WTC11 (cell line): ENCODE measurements around the gene MARCHF7. TPM values are rescaled to one million over a fixed set of nuclear protein-coding genes. Genes with fewer than 3 reads are reported as not detected.

Source experiments
- FOXJ3 ChIP-seq: sonication (generic); formaldehyde crosslinking; IDR thresholded peaks from 2 replicates; pipeline ENCODE4 v1.9.0; 2021; ENCODE audit warnings: missing genetic modification reagents, mild to moderate bottlenecking, borderline replicate concordance
- GTF2I ChIP-seq: fragments of 250-450 bp; sonication (Bioruptor Pico); conservative IDR thresholded peaks from 2 replicates; pipeline ENCODE4 v1.4.0; 2021; ENCODE audit warnings: mild to moderate bottlenecking
- PRRX2 ChIP-seq: fragments of 250-450 bp; sonication (Bioruptor Pico); IDR thresholded peaks from 2 replicates; pipeline ENCODE4 v1.8.0; 2021; ENCODE audit warnings: mild to moderate bottlenecking
- TP53 ChIP-seq: sonication (generic); formaldehyde crosslinking; IDR thresholded peaks from 2 replicates; pipeline ENCODE4 v1.8.1; 2023; ENCODE audit warnings: mild to moderate bottlenecking, missing genetic modification reagents
- total RNA-seq: library from RNA; stranded (reverse); gene quantifications from 3 replicates; pipeline ENCODE4 v1.2.3, GENCODE V29; 2021
- TF ChIP-seq, protein P1 (sequence below): sonication (generic); formaldehyde crosslinking; IDR thresholded peaks from 2 replicates; pipeline ENCODE4 v1.8.1; 2023; ENCODE audit warnings: mild to moderate bottlenecking, missing genetic modification reagents, moderate library complexity
- TF ChIP-seq, protein P2 (sequence below): fragments of 250-450 bp; sonication (Bioruptor Pico); IDR thresholded peaks from 2 replicates; pipeline ENCODE4 v1.9.0; 2021; ENCODE audit warnings: mild to moderate bottlenecking
- TF ChIP-seq, protein P3 (sequence below): sonication (generic); formaldehyde crosslinking; IDR thresholded peaks from 2 replicates; pipeline ENCODE4 v1.8.1; 2023; ENCODE audit warnings: mild to moderate bottlenecking, missing genetic modification reagents, moderate library complexity
- TF ChIP-seq, protein P4 (sequence below): sonication (generic); formaldehyde crosslinking; IDR thresholded peaks from 2 replicates; pipeline ENCODE4 v1.8.1; 2022; ENCODE audit warnings: low read depth, mild to moderate bottlenecking, moderate library complexity, missing genetic modification reagents, borderline replicate concordance
- TF ChIP-seq, protein P5 (sequence below): fragments of 250-450 bp; sonication (Bioruptor Pico); IDR thresholded peaks from 2 replicates; pipeline ENCODE4 v1.9.0; 2021; ENCODE audit warnings: mild to moderate bottlenecking, borderline replicate concordance
- TF ChIP-seq, protein P6 (sequence below): sonication (generic); formaldehyde crosslinking; IDR thresholded peaks from 2 replicates; pipeline ENCODE4 v1.8.1; 2022; ENCODE audit warnings: mild to moderate bottlenecking, missing genetic modification reagents, moderate library complexity, borderline replicate concordance
- TF ChIP-seq, protein P7 (sequence below): sonication (generic); formaldehyde crosslinking; IDR thresholded peaks from 2 replicates; pipeline ENCODE4 v1.8.1; 2023; ENCODE audit warnings: mild to moderate bottlenecking, missing genetic modification reagents, borderline replicate concordance
- TF ChIP-seq, protein P8 (sequence below): sonication (generic); formaldehyde crosslinking; IDR thresholded peaks from 2 replicates; pipeline ENCODE4 v1.8.0; 2023; ENCODE audit warnings: missing genetic modification reagents
- TF ChIP-seq, protein P9 (sequence below): fragments of 200-600 bp; IDR thresholded peaks from 2 replicates; pipeline ENCODE4 v1.8.0; 2022; ENCODE audit warnings: antibody characterized with exemption
- TF ChIP-seq, protein P10 (sequence below): sonication (generic); formaldehyde crosslinking; IDR thresholded peaks from 2 replicates; pipeline ENCODE4 v1.8.0; 2022; ENCODE audit warnings: mild to moderate bottlenecking, missing genetic modification reagents

MARCHF7 gene
- total RNA-seq, 1 experiment from 2014 or later: 84.0 TPM

DNA sequence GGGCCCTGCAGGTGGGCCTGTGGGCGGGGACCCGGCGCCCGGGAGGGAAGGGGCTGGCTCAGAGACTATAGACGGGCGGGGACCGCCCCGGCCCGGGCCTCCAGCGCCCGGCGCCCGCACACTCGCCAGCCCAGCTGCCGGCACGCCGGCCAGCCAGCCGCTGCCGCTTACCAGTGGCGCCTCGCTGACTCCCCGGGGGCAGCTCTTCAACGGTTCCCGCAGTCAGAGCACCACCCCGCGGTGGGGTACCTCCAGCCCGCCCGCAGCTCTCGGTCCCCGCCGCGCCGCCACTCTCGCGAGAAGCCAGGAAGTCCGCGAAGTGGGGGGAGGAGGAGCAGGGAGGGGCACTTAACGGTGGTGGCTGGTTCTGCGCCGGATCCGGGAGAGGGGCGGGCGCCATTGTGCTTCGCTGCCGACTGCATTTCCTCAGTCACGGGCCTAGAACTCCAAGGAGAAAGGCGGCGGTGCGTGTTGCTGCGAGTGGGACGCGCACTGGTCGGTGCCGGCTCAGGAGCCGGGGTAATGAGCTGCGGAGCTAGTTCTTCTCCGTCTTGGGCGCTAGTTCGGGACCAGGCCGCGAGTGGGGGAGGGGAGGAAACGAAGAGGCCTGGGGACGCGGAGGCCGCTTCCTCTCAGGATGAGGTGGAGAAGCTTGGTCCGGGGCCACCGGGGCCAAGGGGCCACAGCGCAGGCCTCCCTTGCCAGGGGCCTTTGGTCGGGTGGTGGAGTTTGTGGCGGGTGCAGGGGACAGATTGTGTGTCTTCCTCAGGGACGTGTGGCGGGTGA lies at the start of gene MARCHF7 (continued):
- TF ChIP-seq, protein P1, sequence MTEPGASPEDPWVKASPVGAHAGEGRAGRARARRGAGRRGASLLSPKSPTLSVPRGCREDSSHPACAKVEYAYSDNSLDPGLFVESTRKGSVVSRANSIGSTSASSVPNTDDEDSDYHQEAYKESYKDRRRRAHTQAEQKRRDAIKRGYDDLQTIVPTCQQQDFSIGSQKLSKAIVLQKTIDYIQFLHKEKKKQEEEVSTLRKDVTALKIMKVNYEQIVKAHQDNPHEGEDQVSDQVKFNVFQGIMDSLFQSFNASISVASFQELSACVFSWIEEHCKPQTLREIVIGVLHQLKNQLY (CRISPR knock-in tag): no peak; the same call in 1 of the 2 replicates
- TF ChIP-seq, protein P2, sequence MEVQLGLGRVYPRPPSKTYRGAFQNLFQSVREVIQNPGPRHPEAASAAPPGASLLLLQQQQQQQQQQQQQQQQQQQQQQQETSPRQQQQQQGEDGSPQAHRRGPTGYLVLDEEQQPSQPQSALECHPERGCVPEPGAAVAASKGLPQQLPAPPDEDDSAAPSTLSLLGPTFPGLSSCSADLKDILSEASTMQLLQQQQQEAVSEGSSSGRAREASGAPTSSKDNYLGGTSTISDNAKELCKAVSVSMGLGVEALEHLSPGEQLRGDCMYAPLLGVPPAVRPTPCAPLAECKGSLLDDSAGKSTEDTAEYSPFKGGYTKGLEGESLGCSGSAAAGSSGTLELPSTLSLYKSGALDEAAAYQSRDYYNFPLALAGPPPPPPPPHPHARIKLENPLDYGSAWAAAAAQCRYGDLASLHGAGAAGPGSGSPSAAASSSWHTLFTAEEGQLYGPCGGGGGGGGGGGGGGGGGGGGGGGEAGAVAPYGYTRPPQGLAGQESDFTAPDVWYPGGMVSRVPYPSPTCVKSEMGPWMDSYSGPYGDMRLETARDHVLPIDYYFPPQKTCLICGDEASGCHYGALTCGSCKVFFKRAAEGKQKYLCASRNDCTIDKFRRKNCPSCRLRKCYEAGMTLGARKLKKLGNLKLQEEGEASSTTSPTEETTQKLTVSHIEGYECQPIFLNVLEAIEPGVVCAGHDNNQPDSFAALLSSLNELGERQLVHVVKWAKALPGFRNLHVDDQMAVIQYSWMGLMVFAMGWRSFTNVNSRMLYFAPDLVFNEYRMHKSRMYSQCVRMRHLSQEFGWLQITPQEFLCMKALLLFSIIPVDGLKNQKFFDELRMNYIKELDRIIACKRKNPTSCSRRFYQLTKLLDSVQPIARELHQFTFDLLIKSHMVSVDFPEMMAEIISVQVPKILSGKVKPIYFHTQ (CRISPR knock-in tag): no peak
- TF ChIP-seq, protein P3, sequence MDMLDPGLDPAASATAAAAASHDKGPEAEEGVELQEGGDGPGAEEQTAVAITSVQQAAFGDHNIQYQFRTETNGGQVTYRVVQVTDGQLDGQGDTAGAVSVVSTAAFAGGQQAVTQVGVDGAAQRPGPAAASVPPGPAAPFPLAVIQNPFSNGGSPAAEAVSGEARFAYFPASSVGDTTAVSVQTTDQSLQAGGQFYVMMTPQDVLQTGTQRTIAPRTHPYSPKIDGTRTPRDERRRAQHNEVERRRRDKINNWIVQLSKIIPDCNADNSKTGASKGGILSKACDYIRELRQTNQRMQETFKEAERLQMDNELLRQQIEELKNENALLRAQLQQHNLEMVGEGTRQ (CRISPR knock-in tag): 0 out of 2 replicates have a peak, but pooled peaks have one; percentile 43
- TF ChIP-seq GTF2I (CRISPR knock-in tag) (no peak), TP53 (CRISPR knock-in tag) (no peak), FOXJ3 (CRISPR knock-in tag) (no peak), PRRX2 (CRISPR knock-in tag) (0 out of 2 replicates have a peak, but pooled peaks have one; percentile 69)
- TF ChIP-seq, protein P4, sequence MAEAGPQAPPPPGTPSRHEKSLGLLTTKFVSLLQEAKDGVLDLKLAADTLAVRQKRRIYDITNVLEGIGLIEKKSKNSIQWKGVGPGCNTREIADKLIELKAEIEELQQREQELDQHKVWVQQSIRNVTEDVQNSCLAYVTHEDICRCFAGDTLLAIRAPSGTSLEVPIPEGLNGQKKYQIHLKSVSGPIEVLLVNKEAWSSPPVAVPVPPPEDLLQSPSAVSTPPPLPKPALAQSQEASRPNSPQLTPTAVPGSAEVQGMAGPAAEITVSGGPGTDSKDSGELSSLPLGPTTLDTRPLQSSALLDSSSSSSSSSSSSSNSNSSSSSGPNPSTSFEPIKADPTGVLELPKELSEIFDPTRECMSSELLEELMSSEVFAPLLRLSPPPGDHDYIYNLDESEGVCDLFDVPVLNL (CRISPR knock-in tag): no peak
- TF ChIP-seq, protein P5, sequence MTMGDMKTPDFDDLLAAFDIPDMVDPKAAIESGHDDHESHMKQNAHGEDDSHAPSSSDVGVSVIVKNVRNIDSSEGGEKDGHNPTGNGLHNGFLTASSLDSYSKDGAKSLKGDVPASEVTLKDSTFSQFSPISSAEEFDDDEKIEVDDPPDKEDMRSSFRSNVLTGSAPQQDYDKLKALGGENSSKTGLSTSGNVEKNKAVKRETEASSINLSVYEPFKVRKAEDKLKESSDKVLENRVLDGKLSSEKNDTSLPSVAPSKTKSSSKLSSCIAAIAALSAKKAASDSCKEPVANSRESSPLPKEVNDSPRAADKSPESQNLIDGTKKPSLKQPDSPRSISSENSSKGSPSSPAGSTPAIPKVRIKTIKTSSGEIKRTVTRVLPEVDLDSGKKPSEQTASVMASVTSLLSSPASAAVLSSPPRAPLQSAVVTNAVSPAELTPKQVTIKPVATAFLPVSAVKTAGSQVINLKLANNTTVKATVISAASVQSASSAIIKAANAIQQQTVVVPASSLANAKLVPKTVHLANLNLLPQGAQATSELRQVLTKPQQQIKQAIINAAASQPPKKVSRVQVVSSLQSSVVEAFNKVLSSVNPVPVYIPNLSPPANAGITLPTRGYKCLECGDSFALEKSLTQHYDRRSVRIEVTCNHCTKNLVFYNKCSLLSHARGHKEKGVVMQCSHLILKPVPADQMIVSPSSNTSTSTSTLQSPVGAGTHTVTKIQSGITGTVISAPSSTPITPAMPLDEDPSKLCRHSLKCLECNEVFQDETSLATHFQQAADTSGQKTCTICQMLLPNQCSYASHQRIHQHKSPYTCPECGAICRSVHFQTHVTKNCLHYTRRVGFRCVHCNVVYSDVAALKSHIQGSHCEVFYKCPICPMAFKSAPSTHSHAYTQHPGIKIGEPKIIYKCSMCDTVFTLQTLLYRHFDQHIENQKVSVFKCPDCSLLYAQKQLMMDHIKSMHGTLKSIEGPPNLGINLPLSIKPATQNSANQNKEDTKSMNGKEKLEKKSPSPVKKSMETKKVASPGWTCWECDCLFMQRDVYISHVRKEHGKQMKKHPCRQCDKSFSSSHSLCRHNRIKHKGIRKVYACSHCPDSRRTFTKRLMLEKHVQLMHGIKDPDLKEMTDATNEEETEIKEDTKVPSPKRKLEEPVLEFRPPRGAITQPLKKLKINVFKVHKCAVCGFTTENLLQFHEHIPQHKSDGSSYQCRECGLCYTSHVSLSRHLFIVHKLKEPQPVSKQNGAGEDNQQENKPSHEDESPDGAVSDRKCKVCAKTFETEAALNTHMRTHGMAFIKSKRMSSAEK (CRISPR knock-in tag): no peak
- TF ChIP-seq, protein P6, sequence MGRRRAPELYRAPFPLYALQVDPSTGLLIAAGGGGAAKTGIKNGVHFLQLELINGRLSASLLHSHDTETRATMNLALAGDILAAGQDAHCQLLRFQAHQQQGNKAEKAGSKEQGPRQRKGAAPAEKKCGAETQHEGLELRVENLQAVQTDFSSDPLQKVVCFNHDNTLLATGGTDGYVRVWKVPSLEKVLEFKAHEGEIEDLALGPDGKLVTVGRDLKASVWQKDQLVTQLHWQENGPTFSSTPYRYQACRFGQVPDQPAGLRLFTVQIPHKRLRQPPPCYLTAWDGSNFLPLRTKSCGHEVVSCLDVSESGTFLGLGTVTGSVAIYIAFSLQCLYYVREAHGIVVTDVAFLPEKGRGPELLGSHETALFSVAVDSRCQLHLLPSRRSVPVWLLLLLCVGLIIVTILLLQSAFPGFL (CRISPR knock-in tag): peak; percentile 69; the same call in 1 of the 2 replicates
- TF ChIP-seq, protein P7, sequence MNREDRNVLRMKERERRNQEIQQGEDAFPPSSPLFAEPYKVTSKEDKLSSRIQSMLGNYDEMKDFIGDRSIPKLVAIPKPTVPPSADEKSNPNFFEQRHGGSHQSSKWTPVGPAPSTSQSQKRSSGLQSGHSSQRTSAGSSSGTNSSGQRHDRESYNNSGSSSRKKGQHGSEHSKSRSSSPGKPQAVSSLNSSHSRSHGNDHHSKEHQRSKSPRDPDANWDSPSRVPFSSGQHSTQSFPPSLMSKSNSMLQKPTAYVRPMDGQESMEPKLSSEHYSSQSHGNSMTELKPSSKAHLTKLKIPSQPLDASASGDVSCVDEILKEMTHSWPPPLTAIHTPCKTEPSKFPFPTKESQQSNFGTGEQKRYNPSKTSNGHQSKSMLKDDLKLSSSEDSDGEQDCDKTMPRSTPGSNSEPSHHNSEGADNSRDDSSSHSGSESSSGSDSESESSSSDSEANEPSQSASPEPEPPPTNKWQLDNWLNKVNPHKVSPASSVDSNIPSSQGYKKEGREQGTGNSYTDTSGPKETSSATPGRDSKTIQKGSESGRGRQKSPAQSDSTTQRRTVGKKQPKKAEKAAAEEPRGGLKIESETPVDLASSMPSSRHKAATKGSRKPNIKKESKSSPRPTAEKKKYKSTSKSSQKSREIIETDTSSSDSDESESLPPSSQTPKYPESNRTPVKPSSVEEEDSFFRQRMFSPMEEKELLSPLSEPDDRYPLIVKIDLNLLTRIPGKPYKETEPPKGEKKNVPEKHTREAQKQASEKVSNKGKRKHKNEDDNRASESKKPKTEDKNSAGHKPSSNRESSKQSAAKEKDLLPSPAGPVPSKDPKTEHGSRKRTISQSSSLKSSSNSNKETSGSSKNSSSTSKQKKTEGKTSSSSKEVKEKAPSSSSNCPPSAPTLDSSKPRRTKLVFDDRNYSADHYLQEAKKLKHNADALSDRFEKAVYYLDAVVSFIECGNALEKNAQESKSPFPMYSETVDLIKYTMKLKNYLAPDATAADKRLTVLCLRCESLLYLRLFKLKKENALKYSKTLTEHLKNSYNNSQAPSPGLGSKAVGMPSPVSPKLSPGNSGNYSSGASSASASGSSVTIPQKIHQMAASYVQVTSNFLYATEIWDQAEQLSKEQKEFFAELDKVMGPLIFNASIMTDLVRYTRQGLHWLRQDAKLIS (CRISPR knock-in tag): peak; percentile 92; the same call in 1 of the 2 replicates
- TF ChIP-seq, protein P8, sequence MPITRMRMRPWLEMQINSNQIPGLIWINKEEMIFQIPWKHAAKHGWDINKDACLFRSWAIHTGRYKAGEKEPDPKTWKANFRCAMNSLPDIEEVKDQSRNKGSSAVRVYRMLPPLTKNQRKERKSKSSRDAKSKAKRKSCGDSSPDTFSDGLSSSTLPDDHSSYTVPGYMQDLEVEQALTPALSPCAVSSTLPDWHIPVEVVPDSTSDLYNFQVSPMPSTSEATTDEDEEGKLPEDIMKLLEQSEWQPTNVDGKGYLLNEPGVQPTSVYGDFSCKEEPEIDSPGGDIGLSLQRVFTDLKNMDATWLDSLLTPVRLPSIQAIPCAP (CRISPR knock-in tag): no peak
- TF ChIP-seq, protein P9, sequence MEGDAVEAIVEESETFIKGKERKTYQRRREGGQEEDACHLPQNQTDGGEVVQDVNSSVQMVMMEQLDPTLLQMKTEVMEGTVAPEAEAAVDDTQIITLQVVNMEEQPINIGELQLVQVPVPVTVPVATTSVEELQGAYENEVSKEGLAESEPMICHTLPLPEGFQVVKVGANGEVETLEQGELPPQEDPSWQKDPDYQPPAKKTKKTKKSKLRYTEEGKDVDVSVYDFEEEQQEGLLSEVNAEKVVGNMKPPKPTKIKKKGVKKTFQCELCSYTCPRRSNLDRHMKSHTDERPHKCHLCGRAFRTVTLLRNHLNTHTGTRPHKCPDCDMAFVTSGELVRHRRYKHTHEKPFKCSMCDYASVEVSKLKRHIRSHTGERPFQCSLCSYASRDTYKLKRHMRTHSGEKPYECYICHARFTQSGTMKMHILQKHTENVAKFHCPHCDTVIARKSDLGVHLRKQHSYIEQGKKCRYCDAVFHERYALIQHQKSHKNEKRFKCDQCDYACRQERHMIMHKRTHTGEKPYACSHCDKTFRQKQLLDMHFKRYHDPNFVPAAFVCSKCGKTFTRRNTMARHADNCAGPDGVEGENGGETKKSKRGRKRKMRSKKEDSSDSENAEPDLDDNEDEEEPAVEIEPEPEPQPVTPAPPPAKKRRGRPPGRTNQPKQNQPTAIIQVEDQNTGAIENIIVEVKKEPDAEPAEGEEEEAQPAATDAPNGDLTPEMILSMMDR: no peak
- TF ChIP-seq, protein P10, sequence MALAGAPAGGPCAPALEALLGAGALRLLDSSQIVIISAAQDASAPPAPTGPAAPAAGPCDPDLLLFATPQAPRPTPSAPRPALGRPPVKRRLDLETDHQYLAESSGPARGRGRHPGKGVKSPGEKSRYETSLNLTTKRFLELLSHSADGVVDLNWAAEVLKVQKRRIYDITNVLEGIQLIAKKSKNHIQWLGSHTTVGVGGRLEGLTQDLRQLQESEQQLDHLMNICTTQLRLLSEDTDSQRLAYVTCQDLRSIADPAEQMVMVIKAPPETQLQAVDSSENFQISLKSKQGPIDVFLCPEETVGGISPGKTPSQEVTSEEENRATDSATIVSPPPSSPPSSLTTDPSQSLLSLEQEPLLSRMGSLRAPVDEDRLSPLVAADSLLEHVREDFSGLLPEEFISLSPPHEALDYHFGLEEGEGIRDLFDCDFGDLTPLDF (CRISPR knock-in tag): no peak
